ENCODE results near the gene CENPB. TPM values are rescaled to one million over a fixed set of nuclear protein-coding genes. Genes with fewer than 3 reads are reported as not detected.
"Not testable (repeated sequence)": the region's sequence is repeated elsewhere in the genome, so short reads cannot be mapped to it uniquely, and the experiment has no call there.

Gene CENPB
- polyA plus RNA-seq, 1 of the 3 experiments (the other 2 are of a cell fraction): 41.2 TPM

DNA sequence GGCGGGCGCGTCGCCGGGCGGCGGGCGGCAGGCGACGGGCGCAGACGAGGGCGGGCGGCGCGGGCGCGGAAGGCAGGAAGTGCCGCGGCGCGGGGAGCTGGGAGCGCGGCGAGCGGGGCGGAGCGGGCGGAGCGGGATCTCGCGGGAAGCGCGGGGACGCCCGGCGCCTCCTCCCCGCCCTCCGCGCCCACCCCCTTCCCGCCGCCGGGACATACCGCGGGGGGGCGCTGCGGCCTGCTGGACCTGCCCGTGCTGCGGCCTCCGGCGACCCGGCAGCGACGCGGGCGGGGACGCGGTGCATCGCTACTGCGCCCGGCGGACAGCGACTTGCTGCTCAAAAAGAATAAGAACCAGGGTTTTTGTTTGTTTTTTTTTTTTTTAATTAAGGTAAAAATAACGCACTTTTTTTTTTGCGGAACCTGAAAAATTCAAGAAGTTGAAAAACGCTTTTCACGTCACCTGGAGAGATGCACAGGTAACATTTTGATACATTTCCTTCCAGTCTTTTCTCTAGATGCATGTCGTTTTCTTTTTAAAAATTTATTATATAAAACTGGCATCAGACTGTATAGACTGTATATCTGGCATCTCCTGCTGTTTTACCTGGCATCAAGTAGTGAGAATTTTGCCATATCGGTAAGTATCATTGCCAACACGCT, at the start of gene CENPB (continued):
- TF ChIP-seq FOSL2 (IDR thresholded peaks at IDR 0.05; ENCODE audit: borderline replicate concordance, low read depth) (no peak), POLR2AphosphoS5 (IDR thresholded peaks at IDR 0.05; ENCODE audit: low read depth, low read length) (no peak), TEAD4 (IDR thresholded peaks at IDR 0.05; ENCODE audit: borderline replicate concordance, insufficient read depth) (no peak), USF2 (IDR thresholded peaks at IDR 0.05; ENCODE audit: borderline replicate concordance, low read depth, low read length) (no peak), TCF12 (IDR thresholded peaks at IDR 0.05) (no peak), REST (IDR thresholded peaks at IDR 0.05; ENCODE audit: low read depth, low read length) (peak; percentile 90)

GRCh38 chr20:3836132-3836531, 49.6 kb upstream of the CENPB start:
- WGBS (ENCODE audit: low lambda C conversion rate): 96% methylated on average over 4 of the region's 4 CpGs
- ChIA-PET CTCF (interaction anchor here (1.0 kb wide), 2 partner anchors 17 to 83 kb away, joined by 3 to 4 read pairs; no protein-coding TSS in a partner anchor), POLR2A (interaction anchor here (0.7 kb wide), 1 partner anchor 49 kb away, joined by 3 read pairs; the partner anchor contains the start of gene CENPB)
- DNase-seq: no peak
- no peaks in the 10 kb centered on the region for H3K36me3 ChIP-seq (replicated peaks in 1 of 2; ENCODE audit: control insufficient read depth in 1 of 2, insufficient read depth in 2 of 2, low read length in 1 of 2)
- no peaks in the 10 kb centered on the region for H3K4me1 ChIP-seq (ENCODE audit: control insufficient read depth in 1 of 2, insufficient read depth in 2 of 2, low read depth in 1 of 2, low read length in 1 of 2)
- H3K79me2 ChIP-seq (ENCODE audit: insufficient read depth): no peaks in the 10 kb centered on the region
- TF ChIP-seq FOXJ3 (CRISPR knock-in tag; IDR thresholded peaks at IDR 0.05) (no peak), USF1 (IDR thresholded peaks at IDR 0.05; ENCODE audit: borderline replicate concordance, low read depth) (no peak), TEAD4 (IDR thresholded peaks at IDR 0.05; ENCODE audit: borderline replicate concordance, insufficient read depth) (no peak)
- no peak overlapping the region for H3K9ac ChIP-seq
- H3K27ac ChIP-seq (ENCODE audit: low read depth in 2 of 2, low read length in 1 of 2): no peak overlapping the region
- no peaks in the 10 kb centered on the region for H3K9me3 ChIP-seq
- no peak overlapping the region for H3K4me2 ChIP-seq
- H3F3A ChIP-seq (replicated peaks; ENCODE audit: insufficient read depth): no peaks in the 10 kb centered on the region
- no peak overlapping the region for H3K4me3 ChIP-seq (ENCODE audit: low read depth in 2 of 2, low read length in 1 of 2)
- H4K20me1 ChIP-seq (ENCODE audit: insufficient read depth): no peaks in the 10 kb centered on the region
- H3K27me3 ChIP-seq (ENCODE audit: insufficient read depth): no peaks in the 10 kb centered on the region
- H2AFZ ChIP-seq (ENCODE audit: low read depth): no peak overlapping the region
- H3K9me2 ChIP-seq: no peaks in the 10 kb centered on the region

DNA sequence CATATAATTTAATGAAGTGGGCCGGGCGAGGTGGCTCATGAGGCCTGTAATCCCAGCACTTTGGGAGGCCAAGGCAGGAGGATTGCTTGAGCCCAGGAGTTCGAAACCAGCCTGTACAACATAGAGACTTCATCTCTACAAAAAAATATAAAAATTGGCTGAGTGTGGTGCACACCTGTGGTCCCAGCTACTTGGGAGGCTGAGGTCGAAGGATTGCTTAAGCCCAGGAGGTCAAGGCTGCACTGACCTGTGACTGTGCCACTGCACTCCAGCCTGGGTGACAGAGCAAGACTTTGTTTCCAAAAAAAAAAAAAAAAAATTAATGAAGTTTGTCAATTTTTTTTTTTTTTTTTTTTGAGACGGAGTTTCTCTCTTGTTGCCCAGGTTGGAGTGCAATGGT, 43.4 kb upstream of the CENPB start:
- WGBS (ENCODE audit: low lambda C conversion rate): 95% methylated on average over 5 of the region's 5 CpGs
- H3K79me2 ChIP-seq (ENCODE audit: insufficient read depth); H3K4me3 ChIP-seq (ENCODE audit: low read depth in 2 of 2, low read length in 1 of 2); H3K9me2 ChIP-seq; H3K4me2 ChIP-seq; H3K27ac ChIP-seq (ENCODE audit: low read depth in 2 of 2, low read length in 1 of 2); H3K36me3 ChIP-seq (replicated peaks in 1 of 2; ENCODE audit: control insufficient read depth in 1 of 2, insufficient read depth in 2 of 2, low read length in 1 of 2); DNase-seq; H3K27me3 ChIP-seq (ENCODE audit: insufficient read depth); H3K4me1 ChIP-seq (ENCODE audit: control insufficient read depth in 1 of 2, insufficient read depth in 2 of 2, low read depth in 1 of 2, low read length in 1 of 2); H4K20me1 ChIP-seq (ENCODE audit: insufficient read depth); H2AFZ ChIP-seq (ENCODE audit: low read depth); H3K9me3 ChIP-seq; POLR2A ChIA-PET; H3K9ac ChIP-seq; H3F3A ChIP-seq (replicated peaks; ENCODE audit: insufficient read depth): not testable (repeated sequence)
- CTCF ChIA-PET: interaction anchor here (0.6 to 1.2 kb wide), 2 partner anchors 9 to 40 kb away, joined by 3 to 4 read pairs; partner anchors contain the start of gene AP5S1
